NCI-H1048 (cell line): ENCODE measurements around the gene PTRHD1.
"Not testable (repeated sequence)": the region's sequence is repeated elsewhere in the genome, so short reads cannot be mapped to it uniquely, and the experiment has no call there.

Experiments used
- DNase-seq: peaks from one replicate; lab custom pipeline; 2025; lab: John Stamatoyannopoulos, UW

PTRHD1 gene

GRCh38 chr2:24792874-24793760 is at the start of gene PTRHD1, which contains the start of gene CENPO:
TSS of gene PTRHD1 (minus strand) at chr2:24793391. CDS start at chr2:24793377, 14 bp downstream.
TSS of gene CENPO (plus strand) at chr2:24793425. CDS start at chr2:24793920, 495 bp downstream.
- peak; percentile 78 for DNase-seq

GRCh38 chr2:24842081-24843050 is 49.2 kb upstream of the PTRHD1 start:
- no peak for DNase-seq

- no peak for DNase-seq
These were observed 48.1 kb upstream of the PTRHD1 start for GRCh38 chr2:24840962-24841945.

- DNase-seq = no peak
These were observed 47.1 kb upstream of the PTRHD1 start for GRCh38 chr2:24840164-24840869.

DNA sequence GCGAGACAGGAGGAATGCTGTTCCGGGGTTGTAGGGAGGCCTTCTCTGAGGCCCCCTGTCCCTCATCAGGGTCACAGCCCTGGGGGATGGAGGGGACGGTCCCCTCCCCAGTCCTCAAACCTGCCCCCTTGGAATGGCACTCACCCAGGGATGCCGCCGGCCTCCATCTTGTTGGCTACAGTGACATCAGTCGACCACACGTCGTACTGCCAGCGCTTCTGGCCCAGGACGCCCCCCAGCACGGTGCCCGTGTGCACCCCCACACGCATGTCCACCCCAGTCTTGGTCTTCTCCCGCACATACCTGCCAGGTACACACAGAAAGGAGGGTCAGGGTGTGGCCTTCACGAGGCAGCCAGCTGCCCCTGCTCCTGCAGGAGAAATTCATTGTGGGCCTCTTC is 46.5 kb upstream of the PTRHD1 start:
- DNase-seq = no peak

DNA sequence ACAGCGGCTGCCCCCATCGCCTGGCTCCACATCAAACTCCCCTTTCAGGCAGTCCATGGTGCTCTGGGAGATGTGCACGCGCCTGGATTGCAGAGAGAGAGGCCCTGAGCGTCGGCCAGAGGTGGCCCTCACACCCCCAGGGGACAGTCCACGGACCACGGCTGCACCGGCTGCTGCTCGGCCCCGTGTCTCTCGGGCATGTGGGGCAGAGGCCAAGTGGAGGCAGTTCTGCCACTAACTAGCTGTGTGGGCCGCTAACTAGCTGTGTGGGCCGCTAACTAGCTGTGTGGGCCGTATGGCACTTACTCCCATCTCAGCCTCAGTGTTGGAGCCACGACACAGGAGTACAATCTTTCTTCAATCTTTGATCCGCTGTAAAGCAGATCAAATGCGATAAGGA is 45.4 kb upstream of the PTRHD1 start:
- no peak for DNase-seq

GRCh38 chr2:24837996-24838513 is 44.9 kb upstream of the PTRHD1 start:
- DNase-seq = no peak

GRCh38 chr2:24836706-24837105 is 43.5 kb upstream of the PTRHD1 start:
- DNase-seq = no peak

DNA sequence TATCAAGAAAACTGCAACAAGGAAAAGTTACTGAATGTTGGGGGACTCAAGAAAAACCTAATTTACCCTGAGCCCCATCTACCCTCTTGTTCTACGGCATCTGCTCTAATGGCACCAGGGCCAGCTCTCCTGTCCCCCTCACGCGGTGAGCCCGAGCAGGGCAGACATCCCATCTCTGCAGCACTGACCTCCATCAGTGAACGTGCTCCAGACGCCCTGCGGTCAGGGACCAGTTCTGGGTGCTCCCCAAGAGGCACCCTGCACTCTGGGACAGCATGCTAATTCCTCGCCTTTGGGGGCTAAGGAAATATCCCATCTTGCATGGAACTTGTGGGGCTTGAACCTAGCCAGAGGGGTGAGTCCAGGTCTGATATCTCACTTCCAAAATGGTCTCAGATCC is 43.0 kb upstream of the PTRHD1 start:
- DNase-seq = no peak

GRCh38 chr2:24835411-24835810 is 42.2 kb upstream of the PTRHD1 start:
- DNase-seq = not testable (repeated sequence)

DNA sequence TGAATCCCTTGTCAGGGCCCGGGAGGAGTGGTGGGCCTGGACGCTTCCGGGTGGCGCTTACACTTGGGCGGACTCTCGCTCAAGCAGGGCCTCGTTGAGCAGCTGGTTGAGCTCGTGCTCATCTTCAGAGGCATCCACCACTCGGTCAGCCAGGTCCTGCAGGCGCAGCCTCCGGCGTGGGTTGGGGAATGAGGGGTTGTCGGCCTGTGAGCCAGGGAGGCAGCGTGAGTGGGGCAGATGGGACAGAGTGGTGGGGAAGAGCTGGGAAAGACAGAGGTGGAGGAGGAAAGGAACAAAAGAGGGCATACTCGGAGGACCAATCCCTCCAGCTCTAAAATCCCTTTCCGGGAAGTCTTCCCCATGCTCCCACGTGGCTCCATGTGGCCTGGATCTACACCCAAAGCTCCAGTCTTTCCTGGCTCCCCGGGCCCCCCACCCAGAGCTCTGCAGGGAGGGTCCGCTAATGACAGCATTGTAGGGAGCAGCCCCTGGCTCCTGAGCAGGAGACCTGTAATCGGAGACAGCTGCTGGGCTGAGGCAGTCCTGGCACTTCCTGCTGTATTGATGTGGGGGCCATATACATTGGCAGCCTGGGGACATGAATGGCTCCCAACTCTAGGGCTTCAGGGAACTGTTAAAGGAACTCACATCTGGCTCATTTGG is 41.7 kb upstream of the PTRHD1 start:
- DNase-seq = no peak

- DNase-seq = no peak
These were observed 40.9 kb upstream of the PTRHD1 start for GRCh38 chr2:24833821-24834732.

GRCh38 chr2:24832931-24833701 is 39.9 kb upstream of the PTRHD1 start:
- no peak for DNase-seq

GRCh38 chr2:24832521-24832920 is 39.3 kb upstream of the PTRHD1 start:
- DNase-seq = no peak

- DNase-seq = no peak
These were observed 38.9 kb upstream of the PTRHD1 start for GRCh38 chr2:24832073-24832461.

DNA sequence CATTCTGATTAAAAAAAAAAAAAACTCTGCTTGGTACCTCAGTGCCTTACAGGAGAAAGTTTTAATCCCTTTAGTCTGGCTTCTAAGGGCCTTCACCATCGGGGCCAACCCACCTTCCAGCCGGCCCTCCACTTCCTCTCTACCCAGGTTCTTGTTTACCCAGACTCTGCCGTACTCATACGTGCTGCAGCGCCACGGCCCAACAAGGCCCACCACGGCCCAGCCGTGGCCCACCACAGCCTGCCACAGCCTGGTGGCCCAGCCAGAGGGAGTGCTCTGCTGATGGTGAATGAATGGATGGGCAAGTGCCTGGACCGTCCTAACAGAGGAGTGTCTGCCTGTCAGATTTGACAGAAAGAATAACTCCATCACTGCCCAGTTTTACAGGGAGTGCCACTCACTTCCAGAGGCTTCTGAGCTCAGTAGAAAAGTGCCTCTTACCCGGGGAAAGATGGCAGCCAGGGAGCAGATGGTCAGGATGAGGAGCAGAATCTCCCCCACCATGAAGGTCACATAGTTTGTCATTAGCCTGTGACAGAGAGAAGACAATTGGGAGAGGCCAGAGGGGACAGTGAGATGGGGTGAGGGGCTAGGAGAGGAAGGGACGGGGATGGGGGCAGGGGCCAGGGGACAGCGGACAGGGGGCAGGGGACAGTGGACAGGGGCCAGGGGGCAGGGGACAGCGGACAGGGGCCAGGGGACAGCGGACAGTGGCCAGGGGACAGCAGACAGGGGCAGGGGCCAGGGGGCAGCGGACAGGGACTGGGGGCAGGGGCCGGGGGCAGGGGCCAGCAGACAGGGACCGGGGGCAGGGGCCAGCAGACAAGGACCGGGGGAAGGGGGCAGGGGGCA is 38.3 kb upstream of the PTRHD1 start:
- DNase-seq = no peak

GRCh38 chr2:24830786-24831185 is 37.6 kb upstream of the PTRHD1 start:
- DNase-seq = no peak
